Skeletal muscle satellite cell (primary cell): ENCODE data around the gene DIS3L2.

Experiments
- H3K27me3 ChIP-seq: 2 replicates; pipeline ENCODE4 v1.7.0; 2013; ENCODE audit warnings: low read length; ENCODE audit not compliant: control insufficient read depth, insufficient read depth
- H3K36me3 ChIP-seq: 2 replicates; pipeline ENCODE4 v1.7.0; 2013; ENCODE audit warnings: mild to moderate bottlenecking, control low read depth, low read length; ENCODE audit not compliant: insufficient read depth
- H3K4me1 ChIP-seq: 2 replicates; pipeline ENCODE4 v1.7.0; 2013; ENCODE audit warnings: low read length; ENCODE audit not compliant: control insufficient read depth, insufficient read depth
- H3K4me2 ChIP-seq: 2 replicates; pipeline ENCODE4 v1.7.0; 2013; ENCODE audit warnings: mild to moderate bottlenecking, low read length
- H3K4me3 ChIP-seq: 2 replicates; pipeline ENCODE4 v1.7.0; 2013; ENCODE audit warnings: low read length
- H3K9ac ChIP-seq: 2 replicates; pipeline ENCODE4 v1.7.0; 2013; ENCODE audit warnings: mild to moderate bottlenecking, low read depth, low read length, moderate library complexity
- H3K9me3 ChIP-seq: replicated peaks from 2 replicates; pipeline ENCODE4 v1.7.0; 2013; ENCODE audit warnings: mild to moderate bottlenecking, control low read depth, low read length

The DIS3L2 gene

GRCh38 chr2:231930593-231931281 is 30.8 kb upstream of the DIS3L2 start:
- Histone ChIP-seq H3K36me3 (no peaks in the 10 kb centered on the region), H3K4me2 (no peak overlapping the region), H3K9ac (no peak overlapping the region), H3K9me3 (peaks cover 2% of the 10 kb centered on the region), H3K4me3 (no peak overlapping the region), H3K27me3 (peaks cover 83% of the 10 kb centered on the region), H3K4me1 (peaks cover 16% of the 10 kb centered on the region)

DNA sequence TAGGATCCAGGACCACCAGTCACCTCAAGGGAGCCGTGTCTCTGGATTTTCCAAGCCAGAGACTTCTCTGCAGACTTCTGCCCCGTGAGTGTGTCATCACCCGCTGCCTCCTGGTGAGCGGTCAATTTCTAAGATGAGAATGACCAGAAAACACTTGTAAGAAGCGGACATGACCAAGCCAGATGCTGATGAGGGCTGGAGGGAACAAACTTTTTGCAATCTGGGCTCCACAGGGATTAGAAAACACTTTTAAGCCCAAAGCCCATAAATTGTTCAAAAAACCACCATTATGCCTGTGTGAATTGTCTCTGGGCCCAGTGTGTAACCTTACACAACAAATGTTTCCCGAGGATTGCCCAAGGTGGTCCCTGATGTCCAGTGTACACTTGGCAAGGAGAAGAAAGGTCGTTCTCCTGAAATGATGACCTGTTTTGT is 30.0 kb upstream of the DIS3L2 start:
- Histone ChIP-seq H3K4me3 (no peak overlapping the region), H3K9ac (no peak overlapping the region), H3K9me3 (peaks cover 2% of the 10 kb centered on the region), H3K4me2 (no peak overlapping the region), H3K4me1 (peaks cover 9% of the 10 kb centered on the region), H3K27me3 (peaks cover 80% of the 10 kb centered on the region), H3K36me3 (no peaks in the 10 kb centered on the region)

DNA sequence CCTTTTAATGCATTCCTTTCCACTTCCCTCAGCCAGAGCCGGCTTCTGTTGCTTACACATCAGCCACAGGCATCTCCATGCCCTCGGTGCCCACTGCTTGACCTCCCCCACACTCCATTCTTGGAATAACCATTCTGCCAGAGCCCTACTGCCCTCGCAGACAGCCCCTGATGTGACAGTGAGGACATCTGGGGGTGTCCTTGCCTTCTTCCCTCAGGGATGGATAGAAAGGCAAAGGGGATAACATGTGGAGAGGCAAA is 28.9 kb upstream of the DIS3L2 start:
- H3K9me3 ChIP-seq: peaks cover 2% of the 10 kb centered on the region
- peaks cover 71% of the 10 kb centered on the region for H3K27me3 ChIP-seq
- H3K4me2 ChIP-seq: no peak overlapping the region
- no peaks in the 10 kb centered on the region for H3K36me3 ChIP-seq
- no peak overlapping the region for H3K4me3 ChIP-seq
- H3K9ac ChIP-seq: no peak overlapping the region
- peaks cover 4% of the 10 kb centered on the region for H3K4me1 ChIP-seq

- Histone ChIP-seq H3K27me3 (peaks cover 65% of the 10 kb centered on the region), H3K4me1 (peaks cover 4% of the 10 kb centered on the region), H3K9ac (no peak overlapping the region), H3K4me2 (no peak overlapping the region), H3K4me3 (no peak overlapping the region), H3K36me3 (no peaks in the 10 kb centered on the region), H3K9me3 (peaks cover 2% of the 10 kb centered on the region)
These were observed 28.3 kb upstream of the DIS3L2 start for GRCh38 chr2:231932985-231933915.

DNA sequence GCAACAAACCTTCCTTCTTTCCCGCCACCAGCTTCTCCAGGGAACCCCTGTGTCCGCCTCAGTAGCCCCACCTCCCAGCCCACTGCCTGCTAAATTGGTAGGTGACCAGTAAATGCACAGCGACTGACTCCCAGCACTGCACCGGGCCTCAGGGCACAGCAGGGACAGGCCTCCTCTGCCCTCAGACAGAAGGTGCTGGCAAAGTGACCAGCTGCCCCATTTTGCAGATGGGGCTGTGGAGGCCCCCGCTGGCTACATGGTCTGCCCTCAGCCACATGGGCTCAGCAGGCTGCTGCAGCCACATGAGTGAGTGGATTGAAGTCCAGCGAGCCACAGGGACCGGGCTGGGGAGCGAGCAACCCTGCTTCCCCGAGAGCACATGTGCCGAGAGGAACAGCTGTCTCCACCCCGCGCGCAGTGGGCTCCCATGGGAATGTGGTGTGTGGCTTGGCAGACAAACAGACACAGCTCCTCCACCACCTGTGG is 27.6 kb upstream of the DIS3L2 start:
- Histone ChIP-seq H3K36me3 (no peaks in the 10 kb centered on the region), H3K27me3 (peaks cover 65% of the 10 kb centered on the region), H3K9me3 (peaks cover 2% of the 10 kb centered on the region), H3K9ac (no peak overlapping the region), H3K4me2 (peak overlapping the region; percentile 8), H3K4me1 (peaks cover 4% of the 10 kb centered on the region), H3K4me3 (no peak overlapping the region)

DNA sequence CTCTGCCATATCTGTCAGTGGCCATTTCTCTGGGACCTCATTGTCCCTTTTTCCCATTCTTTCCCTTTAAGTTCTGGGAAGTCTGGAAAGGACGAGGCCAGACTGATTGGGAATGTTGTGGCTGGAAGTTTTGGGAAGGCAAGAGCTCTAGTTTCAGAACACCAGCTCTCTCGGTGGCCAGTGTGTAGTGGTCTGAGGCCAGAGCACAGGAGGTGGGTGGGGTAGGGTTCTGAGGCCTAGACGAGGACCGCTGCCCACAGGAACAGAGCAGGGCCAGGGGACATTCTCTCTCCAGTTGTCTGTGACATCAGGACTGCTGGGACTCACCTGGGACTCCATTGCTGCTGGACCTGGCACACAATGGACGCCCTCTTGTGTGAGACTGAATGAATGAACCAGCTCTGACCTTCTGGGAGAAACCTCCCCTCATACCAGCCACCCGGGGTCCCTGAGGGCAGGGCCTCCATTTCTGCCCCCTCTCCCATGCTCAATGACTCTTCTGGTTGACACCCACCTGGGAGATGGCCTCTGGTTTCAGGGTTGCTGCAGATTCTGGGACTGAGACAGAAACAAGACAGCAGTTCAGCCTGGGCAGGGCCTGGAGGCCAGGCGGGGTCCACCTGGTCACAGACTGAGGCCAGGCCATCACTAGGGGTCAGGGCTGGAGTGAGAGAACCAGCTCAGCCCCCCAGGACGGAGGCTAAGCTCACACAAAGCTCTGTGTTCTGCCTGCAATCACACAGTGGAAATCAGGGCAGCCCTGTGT is 26.9 kb upstream of the DIS3L2 start:
- Histone ChIP-seq H3K9ac (no peak overlapping the region), H3K4me3 (no peak overlapping the region), H3K4me1 (peaks cover 4% of the 10 kb centered on the region), H3K9me3 (peaks cover 2% of the 10 kb centered on the region), H3K27me3 (peaks cover 58% of the 10 kb centered on the region), H3K36me3 (no peaks in the 10 kb centered on the region), H3K4me2 (peak overlapping the region; percentile 8)

DNA sequence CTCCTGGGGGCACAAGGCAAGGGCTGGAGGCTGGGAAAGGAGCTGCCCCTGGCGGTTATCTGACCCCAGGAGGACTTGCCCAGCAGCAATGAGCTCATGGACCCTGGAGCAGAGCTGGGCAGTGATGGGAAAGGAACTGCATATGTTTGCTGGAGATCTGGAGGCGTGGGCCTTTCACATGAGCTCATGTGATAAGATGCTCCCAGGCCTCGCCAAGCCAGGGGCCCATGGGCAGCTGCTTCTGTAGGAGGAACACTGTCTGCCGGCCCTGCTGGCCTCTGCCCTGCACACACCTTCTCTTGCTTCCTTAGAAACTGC is 26.3 kb upstream of the DIS3L2 start:
- Histone ChIP-seq H3K27me3 (peaks cover 53% of the 10 kb centered on the region), H3K9me3 (peaks cover 2% of the 10 kb centered on the region), H3K9ac (no peak overlapping the region), H3K4me3 (no peak overlapping the region), H3K36me3 (no peaks in the 10 kb centered on the region), H3K4me1 (peaks cover 4% of the 10 kb centered on the region), H3K4me2 (no peak overlapping the region)

DNA sequence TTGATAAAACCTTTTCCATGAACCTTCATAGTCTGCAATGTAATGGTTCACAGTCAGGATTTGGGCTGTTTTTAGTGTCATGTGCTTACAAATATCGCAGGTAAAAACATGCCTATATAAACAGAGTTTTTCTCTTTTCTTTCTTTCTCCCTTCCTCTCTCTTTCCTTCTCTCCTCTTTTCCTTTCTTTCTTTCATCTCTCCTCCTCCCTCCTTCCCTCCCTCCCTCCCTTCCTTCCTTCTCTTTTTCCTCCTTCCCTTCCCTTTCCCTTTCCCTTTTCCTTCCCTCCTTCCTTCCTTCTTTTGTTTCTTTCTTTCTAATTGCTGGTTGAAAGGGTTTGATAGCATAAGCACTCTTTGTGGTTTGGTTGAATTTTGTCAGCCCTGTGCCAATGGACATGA is 25.7 kb upstream of the DIS3L2 start:
- no peak overlapping the region for H3K9ac ChIP-seq
- H3K27me3 ChIP-seq: peaks cover 46% of the 10 kb centered on the region
- H3K4me1 ChIP-seq: peaks cover 4% of the 10 kb centered on the region
- no peak overlapping the region for H3K4me2 ChIP-seq
- no peak overlapping the region for H3K4me3 ChIP-seq
- peaks cover 2% of the 10 kb centered on the region for H3K9me3 ChIP-seq
- no peaks in the 10 kb centered on the region for H3K36me3 ChIP-seq

GRCh38 chr2:231936491-231936890 is 25.0 kb upstream of the DIS3L2 start:
- Histone ChIP-seq H3K4me3 (no peak overlapping the region), H3K4me1 (peaks cover 4% of the 10 kb centered on the region), H3K27me3 (peaks cover 45% of the 10 kb centered on the region), H3K4me2 (no peak overlapping the region), H3K36me3 (no peaks in the 10 kb centered on the region), H3K9me3 (peaks cover 2% of the 10 kb centered on the region), H3K9ac (no peak overlapping the region)

DNA sequence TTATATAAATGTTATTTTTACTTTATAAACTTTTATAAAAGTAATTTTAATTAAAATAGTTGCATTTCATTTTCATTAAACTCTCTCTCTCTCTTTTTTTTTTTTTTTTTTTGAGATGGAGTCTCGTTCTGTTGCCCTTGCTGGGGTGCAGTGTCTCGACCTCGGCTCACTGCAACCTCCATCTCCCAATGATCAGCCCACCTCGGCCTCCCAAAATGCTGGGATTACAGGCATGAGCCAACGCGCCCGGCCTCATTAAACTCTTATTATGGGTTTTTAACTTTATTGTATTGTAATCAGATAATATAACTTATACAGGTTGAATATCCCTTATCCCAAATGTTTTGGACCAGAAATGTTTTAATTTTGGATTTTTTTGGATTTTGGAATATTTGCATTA is 24.5 kb upstream of the DIS3L2 start:
- Histone ChIP-seq H3K4me2 (no peak overlapping the region), H3K36me3 (no peaks in the 10 kb centered on the region), H3K9me3 (peaks cover 1% of the 10 kb centered on the region), H3K27me3 (peaks cover 45% of the 10 kb centered on the region), H3K4me1 (peaks cover 4% of the 10 kb centered on the region), H3K4me3 (no peak overlapping the region), H3K9ac (no peak overlapping the region)

DNA sequence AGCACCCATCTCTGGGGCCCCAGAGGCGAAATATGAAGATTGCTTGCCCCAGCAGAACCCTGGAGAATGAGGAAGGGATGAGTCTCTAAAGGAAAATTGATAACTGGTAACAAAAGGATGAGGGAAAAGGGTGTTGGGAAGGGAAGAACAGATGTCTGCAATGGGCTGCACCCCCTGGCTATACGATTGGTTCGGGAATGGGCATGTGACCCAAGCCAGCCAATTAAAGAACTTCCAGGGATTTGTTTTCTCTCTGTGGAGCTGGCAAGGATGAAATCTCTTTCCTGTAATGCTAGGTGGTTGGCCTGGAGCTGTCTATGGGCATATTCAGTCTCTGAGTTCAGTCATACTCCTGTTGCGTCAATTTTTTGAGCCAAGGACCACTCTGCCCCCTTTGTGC is 22.5 kb upstream of the DIS3L2 start:
- Histone ChIP-seq H3K4me3 (no peak overlapping the region), H3K4me1 (peaks cover 4% of the 10 kb centered on the region), H3K9me3 (no peaks in the 10 kb centered on the region), H3K27me3 (peaks cover 36% of the 10 kb centered on the region), H3K4me2 (no peak overlapping the region), H3K9ac (no peak overlapping the region), H3K36me3 (no peaks in the 10 kb centered on the region)
